A549 (cell line): ENCODE data around the gene TMEM154. TPM values are rescaled to one million over a fixed set of nuclear protein-coding genes. Genes with fewer than 3 reads are reported as not detected.
A peak's percentile ranks its signal among the peaks of the same experiment; 100 is the strongest.

Source experiments
- ATAC-seq, 2 experiments: fragments of 200-7000 bp in 1 of 2; fragments of >200 bp in 1 of 2; cut with Nextera tagmentation in 1 of 2; cut with Tn5 transposase in 1 of 2; 3 replicates each; pipeline versions ENCODE4 v1.8.0 to v1.9.1; 2018 to 2020; ENCODE audit warnings: mild to moderate bottlenecking in 1 of 2, moderate library complexity in 1 of 2
- CTCF ChIA-PET: fragments of 300-600 bp; sonication (Branson Sonifier 250); formaldehyde crosslinking; extraction: SDS; loops from one replicate; lab custom pipeline; 2021; ENCODE audit warnings: antibody characterized with exemption, inconsistent platforms; lab: Yijun Ruan, JAX
- POLR2A ChIA-PET: fragments of 350-600 bp; formaldehyde crosslinking; extraction: SDS; loops from one replicate; lab custom pipeline; 2021; ENCODE audit warnings: antibody characterized with exemption, inconsistent platforms; lab: Yijun Ruan, JAX
- DNase-seq, 2 experiments: peaks; one replicate each; pipeline versions ENCODE4 v3.0.0 to v3.0.0-alpha.2; 2011 to 2016; ENCODE audit warnings: low read depth in 1 of 2, low spot score in 1 of 2
- FAIRE-seq: peaks from 2 replicates; lab custom pipeline; 2011; peaks lifted over from hg19 to GRCh38; lab: Jason Lieb, UNC
- H3K27ac ChIP-seq, 2 experiments: fragments of >200 bp; sonication (Bioruptor Twin); formaldehyde crosslinking; 3 replicates each; pipeline ENCODE4 v1.5.1; 2016 to 2017
- H3K4me1 ChIP-seq: fragments of >200 bp; sonication (Bioruptor Twin); formaldehyde crosslinking; 3 replicates; pipeline ENCODE4 v1.6.1; 2016
- H3K4me2 ChIP-seq: fragments of >200 bp; sonication (Bioruptor Twin); formaldehyde crosslinking; 3 replicates; pipeline ENCODE4 v1.6.1; 2016
- H3K4me3 ChIP-seq: fragments of >200 bp; sonication (Bioruptor Twin); formaldehyde crosslinking; 3 replicates; pipeline ENCODE4 v1.5.1; 2016
- H3K9me3 ChIP-seq: fragments of >200 bp; sonication (Bioruptor Twin); formaldehyde crosslinking; 3 replicates; pipeline ENCODE4 v1.6.1; 2016
- BHLHE40 ChIP-seq: IDR thresholded peaks from 2 replicates; pipeline ENCODE4 v1.6.1; 2012; ENCODE audit warnings: low read depth, low read length, inconsistent platforms
- CBX8 ChIP-seq: fragments of 200-600 bp; sonication (generic); IDR thresholded peaks from 2 replicates; pipeline ENCODE4 v1.6.1; 2016
- CEBPB ChIP-seq, 2 experiments: fragments of >200 bp in 1 of 2; sonication (Bioruptor Twin) in 1 of 2; formaldehyde crosslinking in 1 of 2; IDR thresholded peaks; 2 replicates each; pipeline ENCODE4 v1.6.1; 2012 to 2016
- EHF ChIP-seq: fragments of 250-450 bp; sonication (Bioruptor Pico); IDR thresholded peaks from 2 replicates; pipeline ENCODE4 v1.5.0; 2020; ENCODE audit warnings: mild to moderate bottlenecking
- ELK1 ChIP-seq: fragments of 150-350 bp; IDR thresholded peaks from 2 replicates; pipeline ENCODE4 v1.6.1; 2014; ENCODE audit warnings: low read depth, mild to moderate bottlenecking, low read length
- EP300 ChIP-seq, 2 experiments: fragments of >200 bp; sonication (Bioruptor Twin); formaldehyde crosslinking; IDR thresholded peaks; 2 replicates in 1 of 2; 3 replicates in 1 of 2; pipeline ENCODE4 v1.6.1; 2016 to 2017
- GATA3 ChIP-seq: IDR thresholded peaks from 2 replicates; pipeline ENCODE4 v1.6.1; 2012; ENCODE audit warnings: borderline replicate concordance
- HDAC2 ChIP-seq: fragments of 200-600 bp; sonication (generic); IDR thresholded peaks from 2 replicates; pipeline ENCODE4 v1.6.1; 2016
- HES2 ChIP-seq: fragments of >200 bp; sonication (Bioruptor Twin); formaldehyde crosslinking; IDR thresholded peaks from 2 replicates; pipeline ENCODE4 v1.6.1; 2016
- HEYL ChIP-seq: fragments of 250-450 bp; sonication (Bioruptor Pico); IDR thresholded peaks from 2 replicates; pipeline ENCODE4 v1.8.0; 2021; ENCODE audit warnings: mild to moderate bottlenecking, moderate library complexity
- HOXA7 ChIP-seq: fragments of 250-450 bp; sonication (Bioruptor Pico); IDR thresholded peaks from 2 replicates; pipeline ENCODE4 v1.5.0; 2020; ENCODE audit warnings: mild to moderate bottlenecking, moderate library complexity
- HOXB13 ChIP-seq: fragments of 250-450 bp; sonication (Bioruptor Pico); IDR thresholded peaks from 2 replicates; pipeline ENCODE4 v1.5.0; 2020; ENCODE audit warnings: low read depth, mild to moderate bottlenecking, moderate library complexity
- HOXB5 ChIP-seq: fragments of 250-450 bp; sonication (Bioruptor Pico); IDR thresholded peaks from 2 replicates; pipeline ENCODE4 v1.5.0; 2020; ENCODE audit warnings: mild to moderate bottlenecking, moderate library complexity
- JUN ChIP-seq, 2 experiments: fragments of >200 bp; sonication (Bioruptor Twin); formaldehyde crosslinking; IDR thresholded peaks; 2 replicates in 1 of 2; 3 replicates in 1 of 2; pipeline ENCODE4 v1.6.1; 2016 to 2017
- KDM1A ChIP-seq: fragments of 200-600 bp; sonication (generic); IDR thresholded peaks from 2 replicates; pipeline ENCODE4 v1.6.1; 2016; ENCODE audit warnings: low read depth, mild to moderate bottlenecking
- KDM5A ChIP-seq: fragments of 200-600 bp; sonication (generic); IDR thresholded peaks from 2 replicates; pipeline ENCODE4 v1.6.1; 2016; ENCODE audit warnings: antibody characterized with exemption, mild to moderate bottlenecking
- MAX ChIP-seq: IDR thresholded peaks from 2 replicates; pipeline ENCODE4 v1.6.1; 2012
- MYC ChIP-seq: IDR thresholded peaks from 2 replicates; pipeline ENCODE4 v1.6.1; 2012; ENCODE audit warnings: mild to moderate bottlenecking, inconsistent platforms, low read length, improper control_type of control experiment, borderline replicate concordance
- NPAS2 ChIP-seq: fragments of 250-450 bp; sonication (Bioruptor Pico); IDR thresholded peaks from 2 replicates; pipeline ENCODE4 v1.8.0; 2022; ENCODE audit warnings: mild to moderate bottlenecking, moderate library complexity, borderline replicate concordance
- PBX3 ChIP-seq: IDR thresholded peaks from 2 replicates; pipeline ENCODE4 v1.6.1; 2012
- RARB ChIP-seq: fragments of 250-450 bp; sonication (Bioruptor Pico); IDR thresholded peaks from 2 replicates; pipeline ENCODE4 v1.8.0; 2021; ENCODE audit warnings: mild to moderate bottlenecking, moderate library complexity
- REST ChIP-seq: fragments of 200-600 bp; sonication (generic); IDR thresholded peaks from 2 replicates; pipeline ENCODE4 v1.6.1; 2016; ENCODE audit warnings: antibody characterized with exemption, mild to moderate bottlenecking, moderate library complexity
- RNF2 ChIP-seq: fragments of 200-600 bp; sonication (generic); IDR thresholded peaks from 2 replicates; pipeline ENCODE4 v1.6.1; 2016; ENCODE audit warnings: low read depth, mild to moderate bottlenecking, antibody characterized with exemption, moderate library complexity, borderline replicate concordance
- SMC3 ChIP-seq: fragments of >200 bp; sonication (Bioruptor Twin); formaldehyde crosslinking; IDR thresholded peaks from 3 replicates; pipeline ENCODE4 v1.6.1; 2018; ENCODE audit warnings: inconsistent platforms
- TFCP2L1 ChIP-seq: fragments of 250-450 bp; sonication (Bioruptor Pico); IDR thresholded peaks from 2 replicates; pipeline ENCODE4 v1.5.0; 2021; ENCODE audit warnings: mild to moderate bottlenecking
- TP53 ChIP-seq: fragments of 250-450 bp; sonication (Bioruptor Pico); IDR thresholded peaks from 2 replicates; pipeline ENCODE4 v1.5.0; 2021; ENCODE audit warnings: mild to moderate bottlenecking, moderate library complexity
- ZC3H11A ChIP-seq: fragments of 450-650 bp; IDR thresholded peaks from 2 replicates; pipeline ENCODE4 v1.6.1; 2014; ENCODE audit warnings: antibody characterized with exemption, mild to moderate bottlenecking
- ZFP36 ChIP-seq: fragments of 450-650 bp; IDR thresholded peaks from 2 replicates; pipeline ENCODE4 v1.6.1; 2014; ENCODE audit warnings: borderline replicate concordance; ENCODE audit not compliant: partially characterized antibody
- WGBS: methylation state at CpG from one replicate; pipeline ENCODE4 v1.1.6; 2017; ENCODE audit errors: missing lambda C conversion rate; 5-methylcytosine and 5-hydroxymethylcytosine counted together
- polyA plus RNA-seq, 4 experiments: library from polyadenylated mRNA; depleted of rRNA in 3 of 4; stranded (reverse); fragments of >200 nt; fragmentation: RNase III in 1 of 4; extraction: RNeasy Plus Mini Kit Qiagen cat#74134 plus additional on column Dnase treatment in 1 of 4; gene quantifications; 2 replicates in 3 of 4; 3 replicates in 1 of 4; pipeline ENCODE4 v1.2.3, GENCODE V29; 2011 to 2017

TMEM154 gene
- polyA plus RNA-seq, 2 of the 4 experiments (the other 2 are of a cell fraction) = 0.05 to 0.31 TPM

GRCh38 chr4:152682143-152682941 is 2.5 kb upstream of the TMEM154 start:
- Histone ChIP-seq H3K4me3 (no peak overlapping the region), H3K4me2 (no peak overlapping the region), H3K9me3 (no peaks in the 10 kb centered on the region), H3K27ac (peak overlapping the region in 1 of 2 experiments; percentile 56; a peak in 1 of 6 replicates), H3K4me1 (peaks cover 15% of the 10 kb centered on the region)
- TF ChIP-seq MYC = no peak
- TF ChIP-seq PBX3 = no peak
- TF ChIP-seq HDAC2 = no peak
- TF ChIP-seq RARB = no peak
- TF ChIP-seq ZC3H11A = no peak
- TF ChIP-seq GATA3 = no peak
- TF ChIP-seq HEYL (CRISPR knock-in tag) = no peak
- TF ChIP-seq TP53 (CRISPR knock-in tag) = no peak
- no peak for TF ChIP-seq NPAS2
- TF ChIP-seq HOXB13 = no peak
- no peak for TF ChIP-seq EP300 (IDR thresholded peaks at IDR 0.05)
- TF ChIP-seq EHF (CRISPR knock-in tag) = no peak
- no peak for TF ChIP-seq SMC3
- TF ChIP-seq HOXA7 (CRISPR knock-in tag) = no peak
- TF ChIP-seq TFCP2L1 (CRISPR knock-in tag) = no peak
- no peak for TF ChIP-seq REST
- TF ChIP-seq CEBPB (IDR thresholded peaks at IDR 0.05) = no peak
- TF ChIP-seq ELK1 = no peak
- no peak for TF ChIP-seq RNF2
- no peak for TF ChIP-seq JUN (IDR thresholded peaks at IDR 0.05)
- DNase-seq = no peak
- ChIA-PET POLR2A (no interaction called here), CTCF (interaction anchor here (0.6 kb wide), 1 partner anchor 69 kb away, joined by 4 read pairs; no protein-coding TSS in a partner anchor)
- WGBS = 78% methylated on average over 8 of the region's 9 CpGs
- FAIRE-seq = no peak
- ATAC-seq = no peak

GRCh38 chr4:152680988-152681603 is 1.3 kb upstream of the TMEM154 start:
- H3K4me1 ChIP-seq = peaks cover 15% of the 10 kb centered on the region
- DNase-seq = peak; percentile 19 to 38
- H3K4me3 ChIP-seq = no peak overlapping the region
- ChIA-PET CTCF (no interaction called here), POLR2A (no interaction called here)
- no peaks in the 10 kb centered on the region for H3K9me3 ChIP-seq
- peak overlapping the region; percentile 44 for H3K4me2 ChIP-seq
- peak; percentile 56 for FAIRE-seq
- WGBS = 26% methylated on average over 8 of the region's 8 CpGs
- peak; percentile 75 to 87; a peak in 4 of 6 replicates for ATAC-seq
- H3K27ac ChIP-seq = peak overlapping the region in 1 of 2 experiments; percentile 56; a peak in 2 of 6 replicates
- no peak for TF ChIP-seq CBX8
- no peak for TF ChIP-seq ZFP36
- no peak for TF ChIP-seq REST
- no peak for TF ChIP-seq HOXB5
- no peak for TF ChIP-seq BHLHE40
- no peak for TF ChIP-seq GATA3
- no peak for TF ChIP-seq KDM1A
- no peak for TF ChIP-seq KDM5A
- no peak for TF ChIP-seq HES2
- 0 out of 2 replicates have a peak, but pooled peaks have one; percentile 23 for TF ChIP-seq MAX
